Superior temporal gyrus (tissue), 1 donor: ENCODE data around the gene ANKRD39.

Experiments
- DNase-seq: peaks from one replicate; pipeline ENCODE4 v3.0.0-alpha.2; 2016; ENCODE audit errors: extremely low spot score

The ANKRD39 gene

GRCh38 chr2:96853321-96853720, 4.5 kb downstream of the ANKRD39 start:
- no peak for DNase-seq

GRCh38 chr2:96852667-96853066, 5.1 kb downstream of the ANKRD39 start:
- no peak for DNase-seq

GRCh38 chr2:96848264-96848663, 9.6 kb downstream of the ANKRD39 start:
- no peak for DNase-seq

- DNase-seq = no peak
Measured at GRCh38 chr2:96847586-96847985, 10.2 kb downstream of the ANKRD39 start.

GRCh38 chr2:96846825-96847224, 11.0 kb downstream of the ANKRD39 start:
- DNase-seq = no peak

- DNase-seq = no peak
Measured at GRCh38 chr2:96844405-96844808, 13.4 kb downstream of the ANKRD39 start.

- no peak for DNase-seq
Measured at GRCh38 chr2:96843538-96844268, 14.1 kb downstream of the ANKRD39 start, which contains the start of gene ANKRD23. Gene ANKRD23 (minus strand): TSS chr2:96844021. CDS start chr2:96843992, 29 bp downstream.

GRCh38 chr2:96842600-96842999, 15.2 kb downstream of the ANKRD39 start:
- no peak for DNase-seq

GRCh38 chr2:96841701-96842495, 15.9 kb downstream of the ANKRD39 start:
- no peak for DNase-seq

- no peak for DNase-seq
Measured at GRCh38 chr2:96839875-96840850, 17.7 kb downstream of the ANKRD39 start.

GRCh38 chr2:96839293-96839874, 18.4 kb downstream of the ANKRD39 start:
- no peak for DNase-seq

GRCh38 chr2:96838345-96839292, 19.2 kb downstream of the ANKRD39 start:
- DNase-seq = no peak

- no peak for DNase-seq
Measured at GRCh38 chr2:96837575-96837974, 20.2 kb downstream of the ANKRD39 start.

- DNase-seq = no peak
Measured at GRCh38 chr2:96835830-96836229, 22.0 kb downstream of the ANKRD39 start.

- no peak for DNase-seq
Measured at GRCh38 chr2:96832754-96833507, 24.9 kb downstream of the ANKRD39 start.

GRCh38 chr2:96832408-96832753, 25.4 kb downstream of the ANKRD39 start:
- no peak for DNase-seq

- DNase-seq = no peak
Measured at GRCh38 chr2:96831679-96832078, 26.1 kb downstream of the ANKRD39 start.

- DNase-seq = no peak
Measured at GRCh38 chr2:96830044-96830562, 27.7 kb downstream of the ANKRD39 start.

- DNase-seq = no peak
Measured at GRCh38 chr2:96828874-96829273, 28.9 kb downstream of the ANKRD39 start.
